Measurements from ENCODE around the gene ABT1.

ABT1 gene

GRCh38 chr6:26575494-26575939 is 21.2 kb upstream of the ABT1 start:
- no peak overlapping the region for H3K4me3 ChIP-seq (replicated peaks in 1 of 2; ENCODE audit: low read depth in 2 of 2, low read length in 2 of 2)
- TF ChIP-seq CTCF (IDR thresholded peaks at IDR 0.05; ENCODE audit: low read depth, low read length), result no peak
- peak; percentile 33 to 88 for DNase-seq (ENCODE audit: low read depth in 2 of 2)

GRCh38 chr6:26576407-26576843 is 20.3 kb upstream of the ABT1 start:
- no peak for TF ChIP-seq CTCF (IDR thresholded peaks at IDR 0.05; ENCODE audit: low read depth, low read length)
- no peak for DNase-seq (ENCODE audit: low read depth in 2 of 2)
- peak overlapping the region; percentile 9 to 58 for H3K4me3 ChIP-seq (replicated peaks in 1 of 2; ENCODE audit: low read depth in 2 of 2, low read length in 2 of 2)

GRCh38 chr6:26576929-26577719 is 19.6 kb upstream of the ABT1 start:
- TF ChIP-seq CTCF (IDR thresholded peaks at IDR 0.05; ENCODE audit: low read depth, low read length), result no peak
- H3K4me3 ChIP-seq (replicated peaks in 1 of 2; ENCODE audit: low read depth in 2 of 2, low read length in 2 of 2), result peak overlapping the region; percentile 37 to 58
- peak; percentile 76 to 96 for DNase-seq (ENCODE audit: low read depth in 2 of 2)

- TF ChIP-seq CTCF (IDR thresholded peaks at IDR 0.05; ENCODE audit: low read depth, low read length), result no peak
- no peak for DNase-seq (ENCODE audit: low read depth in 2 of 2)
Measured at GRCh38 chr6:26577720-26578072, 19.1 kb upstream of the ABT1 start.

GRCh38 chr6:26578279-26578678 is 18.5 kb upstream of the ABT1 start:
- DNase-seq (ENCODE audit: low read depth in 2 of 2), result no peak
- no peak for TF ChIP-seq CTCF (IDR thresholded peaks at IDR 0.05; ENCODE audit: low read depth, low read length)

More at GRCh38 chr6:26577720-26578072, 19.1 kb upstream of the ABT1 start:
- peak overlapping the region; percentile 37 to 58 for H3K4me3 ChIP-seq (replicated peaks in 1 of 2; ENCODE audit: low read depth in 2 of 2, low read length in 2 of 2)

GRCh38 chr6:26578741-26579140 is 18.0 kb upstream of the ABT1 start:
- H3K4me3 ChIP-seq (replicated peaks in 1 of 2; ENCODE audit: low read depth in 2 of 2, low read length in 2 of 2), result no peak overlapping the region
- no peak for TF ChIP-seq CTCF (IDR thresholded peaks at IDR 0.05; ENCODE audit: low read depth, low read length)
- no peak for DNase-seq (ENCODE audit: low read depth in 2 of 2)

More at GRCh38 chr6:26578279-26578678, 18.5 kb upstream of the ABT1 start:
- H3K4me3 ChIP-seq (replicated peaks in 1 of 2; ENCODE audit: low read depth in 2 of 2, low read length in 2 of 2), result no peak overlapping the region

Measured in cardiac fibroblast (primary cell).